DMS79 treated with DMSO at 0.1 percent for 48 hours (cell line): ENCODE results near the gene CCDC106.

Experiments
- DNase-seq: peaks from one replicate; lab custom pipeline; 2025; lab: John Stamatoyannopoulos, UW

CCDC106 gene

DNA sequence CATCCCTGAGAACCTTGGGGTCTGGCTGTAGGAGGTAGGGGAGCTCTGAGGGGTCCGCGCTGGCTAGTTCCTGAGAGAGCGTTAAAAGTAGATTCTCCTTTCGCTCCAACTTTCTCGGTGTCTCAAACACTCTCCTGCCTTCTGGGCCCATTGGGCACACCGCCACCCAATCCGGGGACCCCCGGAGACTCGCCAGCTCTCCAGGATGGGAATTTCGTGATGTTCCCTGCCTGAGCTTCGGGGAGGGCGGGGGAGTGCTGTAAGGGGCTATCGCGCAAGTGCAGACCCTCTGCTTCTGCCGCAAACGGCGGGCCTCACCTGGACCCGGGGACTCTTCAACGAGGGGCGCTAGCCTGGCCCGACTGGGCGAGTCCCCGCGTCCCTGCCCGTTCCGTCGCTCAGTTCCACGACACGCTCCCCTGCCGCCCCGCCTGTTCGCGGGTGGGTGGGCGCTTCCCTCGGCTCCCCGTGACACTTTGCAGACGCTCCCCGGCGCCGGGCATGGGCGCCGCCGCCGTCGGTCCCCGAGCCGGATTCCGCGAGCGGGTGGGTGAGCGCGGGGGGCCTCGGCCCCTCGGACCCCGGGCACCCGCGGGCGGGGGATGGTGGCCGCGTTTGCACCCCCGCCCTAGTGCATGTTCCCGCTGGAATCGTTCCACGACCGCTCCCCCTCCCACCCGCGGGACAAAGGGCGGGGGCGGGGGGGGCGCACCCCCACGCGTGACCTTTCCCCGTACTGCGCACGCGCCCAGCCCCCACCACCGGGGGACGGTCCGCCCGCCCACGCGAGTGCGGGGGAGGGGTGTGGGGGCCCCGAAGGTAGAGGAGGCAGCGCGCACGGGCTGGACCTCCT, at the start of gene CCDC106:
CCDC106 (plus strand) TSS at position 481 of the 853 bp plus-strand sequence. CDS start 835 bp downstream, outside the sequence.
- DNase-seq = peak; percentile 74

DNA sequence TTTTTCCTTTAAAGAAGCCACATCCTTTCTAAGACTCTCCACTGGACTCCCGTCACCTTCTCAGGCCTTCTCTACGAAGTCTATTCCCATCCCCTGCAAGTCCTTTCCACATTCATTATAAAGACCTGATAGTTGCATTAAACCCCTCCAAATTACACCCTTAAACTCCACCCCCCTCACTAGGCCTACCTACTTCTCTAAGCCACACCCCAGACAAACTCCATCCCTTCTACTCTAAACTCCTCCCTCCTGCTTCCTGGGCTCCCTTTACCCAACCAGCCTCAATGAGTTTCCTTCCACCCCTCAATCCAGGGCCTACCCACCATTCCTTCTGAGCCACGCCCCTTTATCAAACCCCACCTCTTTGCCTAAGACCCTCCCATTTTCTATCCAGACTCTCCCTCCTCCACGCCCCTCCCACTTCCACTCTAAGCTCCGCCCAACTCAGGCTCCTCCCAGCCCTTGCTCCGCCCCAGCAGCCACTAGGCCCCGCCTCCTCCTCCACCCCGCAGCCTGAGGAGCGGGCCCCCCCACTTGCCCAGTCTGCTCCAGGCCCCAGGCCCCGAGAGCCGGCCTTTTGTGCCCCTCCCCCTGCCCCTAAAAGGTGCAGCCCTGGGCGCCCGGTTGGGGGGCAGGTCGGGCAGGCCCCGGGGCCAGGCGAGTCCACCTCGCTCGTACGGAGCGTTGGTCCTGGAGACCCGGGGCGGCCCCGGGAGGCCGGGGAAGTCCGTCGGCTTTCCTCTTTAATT, 49.1 kb upstream of the CCDC106 start:
- peak; percentile 88 for DNase-seq

DNA sequence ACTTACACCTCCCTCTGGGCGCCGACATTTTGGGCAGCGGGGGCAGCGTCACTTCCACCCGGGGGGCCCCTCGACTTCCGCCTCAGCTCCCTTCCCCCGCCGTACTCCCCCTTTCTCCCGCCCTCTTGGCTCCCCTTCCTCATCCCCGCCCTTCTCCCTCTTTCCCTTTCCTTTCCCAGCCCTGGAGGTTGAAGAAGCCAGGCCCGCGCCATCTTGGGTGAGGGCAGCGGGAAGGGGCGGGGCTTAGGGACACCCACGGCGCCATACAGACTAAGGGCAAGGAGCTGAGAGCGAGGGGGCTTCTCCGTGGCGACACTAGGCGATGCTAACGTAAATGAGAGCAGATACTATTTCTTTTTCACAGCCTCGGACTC, 48.6 kb upstream of the CCDC106 start, which contains the start of gene FIZ1:
FIZ1 (minus strand) TSS at position 50 of the 374 bp plus-strand sequence. CDS start 1,652 bp downstream, outside the sequence.
- DNase-seq = peak; percentile 98

DNA sequence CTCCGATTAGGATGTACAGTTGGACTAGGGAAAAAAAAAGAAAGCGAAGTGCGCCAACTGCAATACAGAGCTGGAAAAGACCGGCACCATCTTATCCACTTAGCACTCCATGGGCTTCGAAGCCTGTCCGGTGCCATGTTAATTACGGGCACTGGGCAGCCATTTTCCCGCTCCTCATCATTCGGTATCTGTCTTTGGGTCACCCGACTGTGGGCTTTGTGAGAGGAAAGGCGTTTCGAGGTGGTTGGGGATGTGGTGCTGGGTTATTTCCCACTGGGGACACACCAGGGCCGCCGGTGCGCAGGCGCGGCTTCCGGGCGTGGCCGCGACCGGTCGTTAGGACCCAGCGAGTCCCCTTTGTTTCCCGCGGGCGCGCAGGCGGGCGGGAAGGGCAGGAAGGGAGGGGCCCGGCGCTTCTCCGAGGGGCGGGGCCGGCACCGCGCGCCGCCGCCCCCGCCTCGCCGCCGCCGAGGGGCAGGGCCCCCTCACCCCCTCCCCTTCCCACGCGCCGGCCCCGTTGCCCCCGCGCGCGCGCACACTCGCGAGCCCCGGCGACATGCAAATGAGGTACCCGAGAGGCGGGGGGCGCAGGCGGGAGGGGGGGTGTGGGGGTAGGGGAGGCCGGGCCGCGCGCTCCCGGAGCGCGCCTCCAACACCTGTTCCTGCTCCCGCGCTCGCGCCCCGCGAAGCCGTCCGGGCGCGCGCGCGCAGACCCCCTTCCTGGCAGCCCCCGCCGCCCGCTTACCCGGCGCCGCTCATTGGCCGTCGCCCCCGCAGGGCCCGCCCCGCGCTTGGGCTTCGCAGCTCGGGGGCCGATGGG, 48.0 kb upstream of the CCDC106 start, which contains the start of gene ZNF524:
ZNF524 (plus strand) TSS at position 447 of the 820 bp plus-strand sequence. CDS start 1,825 bp downstream, outside the sequence.
- peak; percentile 98 for DNase-seq

DNA sequence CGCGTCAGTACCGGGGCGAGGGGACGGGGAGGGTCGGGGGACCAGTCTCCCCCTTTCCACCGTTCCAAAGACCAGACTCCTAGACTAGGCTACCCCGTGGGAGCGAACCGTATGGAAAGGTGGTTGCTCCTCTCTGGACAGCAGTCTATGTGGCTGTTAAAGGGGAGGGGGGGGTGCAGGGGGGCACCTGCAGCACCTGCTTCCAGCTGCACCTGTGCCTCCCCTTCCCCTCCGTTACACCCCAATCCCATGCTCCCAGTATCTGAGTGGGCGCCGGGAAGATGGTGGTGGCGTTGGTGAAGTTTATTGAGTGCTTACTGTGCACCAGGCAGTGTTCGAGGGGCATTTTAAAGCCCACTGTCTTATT, 47.4 kb upstream of the CCDC106 start:
- DNase-seq = peak; percentile 47

DNA sequence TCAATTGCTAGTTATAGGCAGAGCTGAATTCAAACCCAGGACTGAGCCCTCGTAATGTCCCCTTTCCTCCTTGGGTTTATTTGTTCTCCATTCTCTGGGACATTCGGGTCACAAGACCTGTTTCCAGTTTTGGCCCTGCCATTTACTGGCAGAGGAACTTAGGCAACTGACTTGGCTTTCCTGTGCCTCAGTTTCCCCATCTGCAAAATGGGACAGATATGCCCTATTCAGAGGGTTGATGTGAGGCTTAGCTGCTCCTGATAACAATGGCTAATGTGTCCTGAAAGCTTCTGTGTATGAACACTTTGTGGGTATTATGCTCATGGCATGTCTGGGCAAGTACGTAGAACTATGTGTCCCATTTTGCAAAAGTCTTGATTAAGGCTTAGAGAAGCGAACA, 46.9 kb upstream of the CCDC106 start:
- no peak for DNase-seq

GRCh38 chr19:55602104-55603001, 45.7 kb upstream of the CCDC106 start:
- DNase-seq = no peak

GRCh38 chr19:55603115-55603514, 44.9 kb upstream of the CCDC106 start:
- no peak for DNase-seq

- DNase-seq = no peak
Measured at GRCh38 chr19:55603581-55604292, 44.3 kb upstream of the CCDC106 start.

DNA sequence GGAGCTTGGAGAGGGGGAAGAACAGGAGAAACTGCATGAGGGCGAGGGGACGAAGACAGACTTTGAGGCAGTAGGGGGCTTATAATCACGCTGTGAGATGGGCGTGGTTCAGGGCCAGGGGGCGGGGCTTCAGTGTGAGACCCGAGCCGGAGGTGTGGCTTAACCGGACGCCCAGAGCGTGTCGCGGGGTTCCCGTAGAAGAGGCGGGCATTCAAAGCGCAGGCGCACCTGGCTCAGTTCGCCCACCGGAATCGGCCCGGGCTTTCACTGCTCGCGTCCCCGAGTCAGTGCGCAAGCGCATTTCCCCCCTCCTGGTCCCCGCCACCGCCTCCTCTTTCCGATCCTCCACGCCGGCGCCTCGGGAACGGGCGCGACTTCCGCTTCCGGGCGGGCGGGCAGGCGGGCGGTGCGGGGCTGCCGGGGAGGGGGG, 42.8 kb upstream of the CCDC106 start:
- peak; percentile 89 for DNase-seq

- peak; percentile 63 for DNase-seq
Measured at GRCh38 chr19:55605637-55606470, 42.2 kb upstream of the CCDC106 start, which contains the start of gene ZNF865. ZNF865 (plus strand) TSS chr19:55605647; CDS start chr19:55613619, 7,972 bp downstream.

- no peak for DNase-seq
Measured at GRCh38 chr19:55606471-55606787, 41.6 kb upstream of the CCDC106 start.

DNA sequence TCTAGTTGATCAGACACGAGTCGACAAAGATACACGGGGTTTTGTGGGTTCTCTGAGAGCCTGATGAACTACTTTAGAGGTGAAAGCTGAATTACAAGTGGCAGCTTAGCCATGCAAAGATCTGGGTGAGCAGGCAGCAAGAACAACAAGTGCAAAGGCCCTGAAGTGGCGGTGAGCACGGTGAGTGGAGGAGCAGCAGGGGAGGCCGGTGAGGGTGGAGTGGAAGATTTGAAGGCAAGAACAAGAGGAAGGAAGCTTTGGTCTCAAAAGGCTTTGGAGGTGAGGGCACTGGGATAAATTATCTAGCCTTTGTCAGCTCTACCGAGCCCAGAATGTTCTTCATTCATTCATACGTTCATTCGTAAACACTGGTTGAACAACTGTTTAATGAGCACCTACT, 41.2 kb upstream of the CCDC106 start:
- DNase-seq = no peak

GRCh38 chr19:55609326-55609725, 38.7 kb upstream of the CCDC106 start:
- no peak for DNase-seq

DNA sequence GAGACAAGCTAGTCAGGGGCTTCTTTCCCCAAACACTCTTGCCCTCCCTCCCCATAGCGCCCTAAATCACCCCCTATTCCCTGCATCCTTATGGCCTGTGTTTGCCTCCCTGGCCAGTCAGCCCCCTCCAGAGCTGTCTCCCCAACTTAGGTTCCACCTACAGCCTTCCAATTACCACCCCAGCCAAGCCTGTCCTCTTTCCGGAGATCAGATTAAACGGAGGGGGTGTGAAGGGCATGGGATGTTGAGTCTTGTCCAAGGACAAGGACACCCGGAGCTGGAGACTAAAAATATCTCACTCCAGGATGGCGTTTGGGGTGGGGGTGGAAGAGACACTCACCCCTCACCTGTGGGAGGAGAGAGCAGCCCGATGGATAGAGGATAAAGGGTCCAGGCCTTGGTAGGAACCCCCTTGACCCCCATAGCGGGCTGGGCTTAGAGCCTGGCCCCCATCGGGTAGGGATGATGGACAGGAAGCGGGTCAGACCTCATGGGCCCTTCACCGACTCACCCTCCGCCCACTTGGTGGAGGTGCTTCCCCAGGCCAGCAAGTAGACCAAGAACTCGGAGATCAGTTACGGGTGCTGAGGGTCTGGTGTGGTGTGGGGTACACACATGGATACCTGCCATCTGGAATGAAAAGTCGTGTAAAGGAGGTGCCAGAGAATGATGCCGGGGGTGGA, 36.6 kb upstream of the CCDC106 start:
- DNase-seq = no peak

DNA sequence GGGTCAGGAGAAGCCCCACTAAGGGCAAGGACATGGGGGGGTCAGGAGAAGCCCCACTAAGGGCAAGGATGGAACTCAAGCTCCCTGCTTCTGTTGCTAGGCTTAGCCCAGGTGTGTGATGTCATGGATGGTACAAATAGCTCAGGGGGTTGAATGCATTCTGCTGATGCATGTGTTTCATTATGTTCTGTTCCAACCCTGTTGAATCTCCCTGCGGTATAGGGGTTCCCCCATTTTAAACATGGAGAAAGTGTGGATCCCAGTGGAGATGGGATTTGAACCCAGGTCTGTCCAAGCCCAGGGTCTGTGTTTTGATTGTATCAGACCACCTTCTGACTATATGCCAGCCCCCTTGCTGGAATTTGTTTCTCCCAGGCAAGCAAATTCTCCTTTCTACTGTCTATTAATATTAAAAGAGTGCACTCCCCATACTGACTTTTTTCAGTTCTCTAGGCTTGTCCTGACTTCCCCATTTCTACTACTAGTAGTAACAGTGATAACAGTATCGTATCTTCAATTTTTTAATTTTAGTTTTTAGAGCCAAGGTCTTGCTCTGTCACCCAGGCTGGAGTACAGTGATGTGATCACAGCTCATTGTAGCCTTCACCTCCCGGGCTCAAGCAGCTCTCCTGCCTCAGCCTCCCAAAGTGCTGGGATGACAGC, 35.9 kb upstream of the CCDC106 start:
- no peak for DNase-seq

- no peak for DNase-seq
Measured at GRCh38 chr19:55613396-55613795, 34.6 kb upstream of the CCDC106 start.
